RCC 7860 (cell line): Measurements from ENCODE around the gene EPX.

Experiments
- DNase-seq: peaks from one replicate; pipeline ENCODE4 v3.0.0-alpha.2; 2015; ENCODE audit warnings: low spot score
- FAIRE-seq: peaks from 2 replicates; lab custom pipeline; 2012; peaks lifted over from hg19 to GRCh38; lab: Jason Lieb, UNC

Gene EPX

DNA sequence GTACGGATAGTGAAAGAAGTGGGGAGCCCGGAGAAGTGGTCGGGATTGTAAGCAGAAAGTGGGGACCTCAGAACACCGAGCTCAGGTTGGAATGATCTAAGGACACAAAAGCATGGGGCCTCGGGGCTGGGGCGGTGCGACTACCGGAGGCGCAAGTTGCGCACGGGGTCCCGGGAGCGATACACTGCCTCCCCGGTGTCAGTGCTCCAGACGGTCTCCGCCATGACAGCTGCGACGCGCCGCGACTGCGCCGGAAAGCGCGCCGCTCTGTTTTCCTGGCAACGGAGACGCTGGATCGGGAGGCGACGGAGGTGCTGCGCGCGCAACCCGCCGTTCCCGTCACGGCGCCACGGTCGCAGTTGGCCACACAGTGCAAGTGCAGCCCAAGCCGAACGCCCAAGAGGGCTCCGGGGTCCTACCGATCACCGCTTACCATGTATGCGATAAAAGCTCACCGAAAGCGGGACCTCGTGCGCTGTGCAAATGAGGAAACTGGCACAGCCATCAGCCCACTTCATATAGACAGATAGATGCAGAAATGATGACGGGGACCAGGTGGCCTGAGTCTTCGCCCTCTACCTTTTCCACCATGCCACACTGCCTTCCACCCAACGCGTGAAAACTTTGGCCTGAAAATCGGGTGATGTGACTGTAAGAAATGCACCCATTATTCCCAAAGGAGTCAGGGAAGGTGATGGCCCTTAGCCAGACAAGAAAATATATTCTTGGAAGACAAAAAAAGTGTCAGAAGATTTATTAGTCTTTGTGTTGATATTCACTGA, 26.7 kb downstream of the EPX start, which contains the start of gene MKS1:
Gene MKS1 (minus strand): TSS at position 249 of the 782 bp plus-strand sequence. CDS start 25 bp downstream, at position 224.
- peak; percentile 82 for DNase-seq

DNA sequence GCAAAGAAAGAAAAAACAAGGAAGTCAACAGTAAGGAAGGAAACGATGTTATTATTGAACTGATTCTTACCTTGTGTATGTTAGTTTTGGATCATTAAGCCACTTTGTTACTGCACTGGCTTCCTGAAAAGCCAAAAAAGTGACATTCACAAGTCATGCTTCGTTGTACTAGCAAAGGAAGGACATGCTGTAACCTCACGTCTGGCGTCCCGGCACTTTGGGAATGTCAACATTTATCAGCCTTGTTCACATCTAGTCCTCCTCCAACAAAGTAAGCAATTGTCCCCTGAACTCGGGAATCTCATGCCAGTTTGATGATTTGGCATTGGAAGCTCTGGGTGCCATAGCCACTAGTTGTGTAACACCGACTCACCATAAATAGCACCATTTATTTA, 27.3 kb downstream of the EPX start:
- DNase-seq (peak; percentile 28), FAIRE-seq (no peak)

More for the DNA sequence above, 26.7 kb downstream of the EPX start, which contains the start of gene MKS1:
- FAIRE-seq: peak; percentile 24

DNA sequence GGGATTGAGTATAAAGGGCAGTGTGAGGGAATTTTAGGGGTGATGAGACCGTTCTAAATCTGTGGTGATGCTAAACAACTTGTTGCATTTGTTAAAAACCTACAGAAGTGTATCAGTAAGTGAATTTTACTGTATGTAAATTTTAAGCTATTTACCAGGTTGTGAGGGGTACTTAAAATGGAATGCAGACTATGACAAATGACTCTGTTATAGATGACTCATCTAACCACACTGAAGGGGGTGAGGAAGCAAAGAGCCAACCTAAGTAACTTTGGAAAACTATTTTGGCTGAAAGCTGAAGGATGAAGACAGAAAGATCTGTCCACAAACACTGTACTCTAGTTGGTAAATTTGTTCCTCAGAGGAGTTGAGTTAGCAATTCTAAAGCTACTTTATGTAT, 31.8 kb downstream of the EPX start:
- FAIRE-seq (peak; percentile 89), DNase-seq (peak; percentile 76)

DNA sequence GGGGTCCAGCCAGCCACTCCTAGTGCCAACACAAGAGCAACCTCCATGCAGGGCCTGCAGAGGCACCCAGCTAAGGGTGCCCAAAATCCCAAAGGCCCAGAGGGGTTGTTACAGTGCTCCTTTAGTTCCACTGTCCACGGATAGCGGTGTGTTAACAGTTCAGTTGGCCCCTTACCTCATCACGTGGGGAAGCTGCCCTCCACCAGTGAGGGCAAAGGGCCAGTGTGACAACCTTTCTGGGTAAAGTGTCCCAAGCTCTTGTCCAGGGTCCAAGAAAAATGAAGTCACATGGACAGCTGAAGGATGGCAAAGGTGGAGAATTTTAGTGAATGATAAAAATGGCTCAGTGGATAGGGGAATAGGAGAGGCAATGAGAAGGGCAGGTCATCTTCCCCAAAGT, 35.2 kb downstream of the EPX start:
- DNase-seq (no peak), FAIRE-seq (no peak)

DNA sequence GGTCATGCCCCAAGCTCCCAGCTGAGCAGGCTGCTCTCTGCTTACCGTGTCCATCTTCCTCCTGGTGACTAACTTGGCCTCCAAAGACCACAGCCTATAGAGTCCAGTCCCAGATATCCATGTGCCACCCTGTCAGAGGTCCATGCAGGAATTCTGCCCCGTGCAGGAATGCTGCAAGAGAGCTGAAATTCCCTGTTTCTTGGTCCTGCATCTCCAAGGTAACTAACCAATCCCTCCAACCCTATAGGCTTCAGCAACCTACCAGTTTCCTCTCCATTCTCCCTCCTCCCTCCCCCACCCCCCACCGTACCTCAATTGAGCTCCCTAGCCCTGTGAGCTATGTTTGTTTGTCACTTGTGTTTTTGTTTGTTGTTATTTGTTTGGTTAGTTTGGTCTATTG, 36.2 kb downstream of the EPX start:
- FAIRE-seq (no peak), DNase-seq (no peak)

DNA sequence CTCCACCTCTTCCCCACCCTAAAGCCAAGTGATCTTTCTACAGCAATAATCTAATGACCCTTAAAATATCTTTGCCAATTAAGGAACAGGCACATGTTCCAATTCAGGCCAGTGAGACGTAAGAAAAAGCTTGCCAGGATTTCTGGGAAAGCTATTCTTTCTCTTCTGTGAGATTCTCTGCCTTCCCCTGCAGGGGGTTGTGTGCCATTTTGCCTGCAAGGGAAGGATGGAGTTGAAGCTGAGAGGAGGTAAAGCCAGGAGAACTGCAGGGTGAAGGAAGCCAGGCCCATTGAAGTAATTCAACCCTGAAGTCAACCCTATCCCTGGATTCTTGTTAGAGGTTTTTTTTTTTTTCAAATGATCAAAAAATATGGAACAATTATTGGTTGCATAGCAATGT, 36.9 kb downstream of the EPX start:
- no peak for FAIRE-seq
- DNase-seq: no peak

DNA sequence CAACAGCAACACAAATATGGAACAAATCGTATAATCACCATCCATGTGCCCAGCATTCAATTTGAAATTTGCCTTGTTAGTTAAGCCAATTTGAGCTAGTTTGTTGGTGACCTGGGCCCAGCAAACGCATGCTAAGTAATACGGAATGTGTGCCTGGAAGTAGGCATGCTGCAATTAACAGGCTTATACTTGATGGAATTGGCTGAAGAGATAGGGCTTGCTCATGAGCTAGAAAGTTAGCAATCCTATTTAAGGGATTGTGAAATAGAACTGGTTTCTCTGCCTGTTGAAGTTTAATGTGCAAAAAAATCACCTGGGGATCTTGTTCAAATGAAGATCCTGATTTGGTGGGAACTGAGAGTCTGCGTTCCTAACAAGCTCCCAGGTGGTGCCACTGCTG, 37.4 kb downstream of the EPX start:
- no peak for DNase-seq
- FAIRE-seq: no peak

DNA sequence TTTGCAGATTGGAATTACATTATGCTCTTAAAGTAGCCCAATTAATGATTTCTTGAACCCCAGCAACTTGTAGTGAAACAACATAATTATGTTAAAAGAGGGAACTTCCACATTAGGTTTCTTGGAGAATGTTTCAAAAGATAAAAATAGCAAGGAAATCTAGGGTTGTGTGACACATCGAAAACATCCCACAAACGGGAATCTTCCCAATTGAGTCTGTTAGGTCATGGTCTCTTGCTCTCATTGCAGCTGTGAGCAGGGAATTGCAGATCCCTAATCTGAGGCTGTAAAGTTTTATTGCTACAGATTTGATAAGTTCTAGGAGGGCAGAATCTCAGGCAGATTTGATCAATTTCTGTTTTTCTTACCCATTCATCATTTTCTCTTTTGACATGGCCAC, 39.1 kb downstream of the EPX start:
- DNase-seq (peak; percentile 38), FAIRE-seq (peak; percentile 73)

DNA sequence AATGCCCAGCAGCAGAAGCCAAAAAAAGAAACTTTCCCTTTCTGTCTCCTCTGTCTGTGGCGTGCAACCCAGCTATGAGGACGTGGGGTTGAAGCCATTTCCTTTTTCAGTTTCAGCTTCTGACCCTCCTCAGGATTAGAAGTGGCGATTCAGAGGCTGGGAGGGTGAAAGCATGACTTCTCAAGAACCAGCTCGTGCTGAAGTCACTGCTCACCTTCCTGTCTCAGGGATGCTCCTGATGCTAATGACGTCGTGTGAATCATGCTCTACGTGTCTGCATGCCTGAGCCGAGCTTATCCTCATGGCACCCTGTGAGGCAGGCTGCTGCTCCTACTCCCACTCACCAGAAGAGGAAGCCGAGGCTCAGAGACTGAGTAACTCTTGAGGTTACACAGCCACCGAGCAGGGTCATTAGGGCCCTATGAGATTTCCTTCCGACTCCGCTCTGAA, 40.2 kb downstream of the EPX start:
- FAIRE-seq (peak; percentile 86), DNase-seq (peak; percentile 98)

DNA sequence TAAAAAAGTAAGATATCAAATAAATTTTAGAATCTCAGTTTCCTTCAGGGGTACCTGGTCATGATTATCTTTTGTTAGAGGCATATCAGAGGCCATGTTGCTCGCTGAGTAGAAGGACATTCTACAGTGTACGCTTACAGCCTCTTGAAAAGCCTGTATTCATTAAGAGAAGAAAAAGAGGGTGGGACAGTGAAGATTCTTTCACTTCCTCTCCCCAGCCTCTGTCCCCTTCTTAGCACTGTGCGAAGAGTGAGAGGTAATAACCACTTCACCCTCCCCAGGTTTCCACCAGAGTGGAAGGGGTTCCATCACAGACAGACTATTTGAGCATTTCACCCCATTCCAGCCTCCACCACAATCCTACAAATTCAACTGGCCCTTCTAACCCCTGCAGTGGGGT, 41.0 kb downstream of the EPX start:
- DNase-seq: no peak

DNA sequence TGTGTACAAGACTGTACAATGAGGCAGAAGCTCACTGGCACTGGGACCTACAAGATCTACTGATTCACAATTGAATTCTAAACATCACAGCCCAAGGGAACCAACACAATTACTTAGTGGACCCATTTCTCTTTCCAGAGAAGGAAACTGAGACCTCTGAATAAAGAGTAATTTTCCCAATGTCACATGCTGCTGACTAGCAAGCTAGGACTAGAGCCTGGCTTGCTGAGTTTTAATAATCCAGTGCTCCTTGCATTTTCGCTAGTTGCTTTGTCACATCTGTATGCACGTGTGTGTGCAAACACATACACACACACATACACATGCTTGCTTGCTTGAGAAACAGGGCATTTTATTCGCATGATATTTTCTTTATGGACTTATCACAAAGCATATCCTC, 42.0 kb downstream of the EPX start:
- FAIRE-seq (no peak), DNase-seq (no peak)

More for the DNA sequence above, 41.0 kb downstream of the EPX start:
- no peak for FAIRE-seq

DNA sequence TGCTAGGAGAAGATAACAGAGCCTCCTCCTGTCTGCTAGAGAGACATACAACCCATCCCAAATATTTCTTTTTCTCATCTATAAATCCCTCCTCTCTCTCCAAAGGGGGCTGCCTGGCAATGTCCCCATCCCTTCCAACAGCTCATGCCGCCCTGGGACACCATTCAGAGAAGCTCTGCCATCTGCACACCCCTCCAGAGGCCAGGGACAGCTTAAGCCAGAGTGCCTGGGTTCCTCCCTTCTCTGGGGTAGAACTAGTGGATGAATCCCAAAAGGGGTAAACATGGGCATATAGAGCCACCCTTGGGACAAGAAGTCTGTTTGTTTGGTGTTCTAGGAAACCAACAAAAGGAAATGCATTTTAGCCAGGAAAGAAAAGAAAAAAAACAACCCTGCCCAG, 43.3 kb downstream of the EPX start:
- DNase-seq (no peak), FAIRE-seq (no peak)

DNA sequence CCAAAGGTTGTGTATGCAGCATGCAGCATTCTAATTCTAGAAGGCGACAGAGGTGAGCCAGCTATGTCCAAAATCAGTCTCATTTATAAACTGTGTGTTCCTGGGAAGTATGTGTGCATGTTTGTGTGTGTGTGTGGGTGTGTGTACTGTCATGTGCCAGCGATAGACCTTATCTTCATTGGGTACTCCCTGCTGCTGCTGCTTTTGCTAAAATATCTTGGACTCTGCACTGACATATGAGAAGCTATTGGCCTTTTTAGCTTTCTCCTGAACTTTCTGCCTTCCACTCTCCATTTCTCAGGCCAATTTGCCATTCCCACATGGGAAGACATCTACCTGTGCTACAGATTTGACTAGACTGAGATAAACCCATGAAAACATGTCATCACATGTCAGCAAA, 43.9 kb downstream of the EPX start:
- FAIRE-seq: no peak

DNA sequence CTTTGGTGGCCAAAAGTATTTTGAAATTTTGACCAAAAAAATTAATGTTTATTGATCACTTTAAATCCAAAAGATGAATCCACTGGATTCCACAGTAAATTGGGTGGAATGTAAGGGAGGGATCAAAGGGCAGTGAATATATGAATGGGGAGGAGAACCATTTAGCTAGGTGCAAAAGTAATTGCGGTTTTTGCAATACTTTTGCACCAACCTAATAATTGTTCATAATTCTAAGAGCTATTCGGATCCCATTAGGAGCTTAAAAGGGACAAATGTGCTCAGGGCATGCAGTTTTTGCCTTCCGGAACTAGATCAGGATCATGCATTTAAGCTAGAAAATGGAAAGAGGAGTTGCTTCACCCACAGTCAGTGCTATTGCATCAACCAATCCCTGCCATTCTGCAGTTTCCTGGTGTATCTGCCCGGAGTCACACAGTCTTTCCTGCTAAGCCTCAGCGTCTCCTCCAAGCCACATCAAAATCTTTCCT, 45.7 kb downstream of the EPX start, which contains the start of gene LPO:
Gene LPO (plus strand): TSS at position 438 of the 488 bp plus-strand sequence. CDS start 4,396 bp downstream, outside the sequence.
- FAIRE-seq (no peak), DNase-seq (no peak)

More for the DNA sequence above, 43.9 kb downstream of the EPX start:
- DNase-seq: no peak

DNA sequence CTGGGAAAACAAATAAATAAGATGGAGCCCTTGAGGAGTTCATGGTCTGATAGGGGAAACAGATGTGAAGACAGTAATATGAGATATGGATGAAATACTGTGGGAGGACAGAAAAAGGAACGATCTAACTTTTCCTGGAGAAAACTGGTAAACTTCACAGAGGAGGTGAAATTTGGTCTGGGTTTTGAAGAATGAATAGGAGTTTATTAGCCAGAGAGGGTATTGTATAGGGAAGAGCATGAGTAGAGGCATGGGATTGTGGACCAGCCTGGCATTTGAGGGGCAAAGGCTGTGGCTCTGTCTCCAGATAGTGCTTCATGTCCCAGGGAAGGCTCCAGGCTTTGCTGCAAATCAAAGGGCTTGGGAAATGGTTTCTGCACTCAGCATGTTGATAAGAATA, 47.5 kb downstream of the EPX start:
- FAIRE-seq (no peak), DNase-seq (no peak)

DNA sequence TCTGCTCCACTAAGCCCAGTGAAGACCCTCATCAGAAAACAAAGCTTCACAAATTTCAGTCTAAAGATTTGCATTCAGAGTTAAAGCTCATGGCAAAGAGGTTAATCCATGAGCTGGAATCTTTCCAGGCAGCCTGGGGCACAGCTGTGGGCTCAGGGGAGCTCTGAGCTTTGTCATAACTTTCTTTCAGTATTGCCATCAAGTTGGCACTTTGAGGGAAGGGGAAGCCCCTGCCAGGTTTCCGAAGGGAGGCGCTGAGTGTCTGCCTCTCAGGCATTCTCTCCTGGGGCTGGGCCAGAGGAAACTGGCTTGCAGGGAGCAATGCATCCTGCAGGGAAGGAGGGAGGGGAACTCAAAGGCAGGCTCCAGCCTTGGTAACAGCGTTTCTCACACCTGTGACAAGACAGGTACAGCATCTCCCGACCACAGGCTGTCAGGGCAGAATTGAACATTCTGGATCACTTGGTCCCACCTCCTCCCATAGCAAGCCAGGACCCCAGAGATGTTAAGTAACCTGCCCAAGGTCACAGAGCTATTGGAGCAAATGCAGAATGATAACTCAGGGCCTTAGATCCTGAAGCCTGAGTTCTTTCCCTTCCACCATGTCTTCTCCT, 49.8 kb downstream of the EPX start:
- FAIRE-seq (no peak), DNase-seq (no peak)

DNA sequence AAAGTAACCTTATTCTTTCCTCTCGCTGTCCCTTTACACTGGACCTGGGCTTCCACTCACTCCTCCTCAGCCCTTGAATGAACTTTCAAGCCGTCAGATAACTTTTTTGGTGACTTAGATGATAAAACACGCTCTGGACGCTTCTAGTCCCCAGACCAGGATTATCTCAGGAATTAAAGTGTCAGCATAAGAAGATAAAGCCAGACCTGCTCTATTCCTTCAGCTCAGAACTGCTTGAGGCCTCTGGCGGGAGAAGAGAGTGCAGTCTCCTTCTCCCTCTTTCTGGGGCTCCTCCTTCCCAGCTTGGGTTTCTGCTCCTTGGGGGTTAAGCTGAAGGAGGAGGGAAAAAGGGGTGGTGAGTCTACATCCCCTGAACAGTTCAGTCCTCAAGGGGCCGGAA, 52.4 kb downstream of the EPX start:
- DNase-seq (no peak), FAIRE-seq (no peak)

DNA sequence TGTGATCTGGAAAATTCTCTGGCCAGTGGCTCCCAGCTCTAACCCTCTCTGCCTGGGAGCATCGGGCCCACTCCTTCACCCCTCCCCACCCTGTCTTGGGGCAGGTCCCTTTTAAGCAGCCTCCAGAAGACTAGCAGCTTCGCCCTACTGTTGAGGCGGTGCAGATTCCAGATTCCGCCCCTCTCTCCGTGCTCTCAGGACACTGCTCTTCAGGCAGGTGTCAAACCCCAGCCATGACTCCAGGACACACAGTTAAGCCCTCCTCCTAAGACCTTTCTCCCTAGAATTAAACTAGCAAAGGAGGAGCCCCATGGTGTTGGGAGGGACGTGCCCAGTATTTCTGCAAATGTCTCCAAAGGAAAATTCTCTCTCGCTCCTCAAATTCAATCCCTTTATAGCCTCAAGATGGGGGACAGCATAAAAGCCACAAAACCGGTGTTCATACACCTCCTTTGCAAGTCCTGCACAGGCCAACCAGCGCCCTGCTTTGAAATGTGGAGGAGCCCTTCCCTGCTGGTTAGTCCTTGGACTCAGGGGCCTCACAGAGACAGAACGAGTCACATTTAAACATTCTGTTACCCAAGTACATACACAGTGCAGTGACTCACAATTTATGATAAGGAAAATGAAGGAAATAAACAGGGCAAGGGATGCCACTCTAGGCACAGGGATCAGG, 53.0 kb downstream of the EPX start:
- FAIRE-seq: no peak
- no peak for DNase-seq

DNA sequence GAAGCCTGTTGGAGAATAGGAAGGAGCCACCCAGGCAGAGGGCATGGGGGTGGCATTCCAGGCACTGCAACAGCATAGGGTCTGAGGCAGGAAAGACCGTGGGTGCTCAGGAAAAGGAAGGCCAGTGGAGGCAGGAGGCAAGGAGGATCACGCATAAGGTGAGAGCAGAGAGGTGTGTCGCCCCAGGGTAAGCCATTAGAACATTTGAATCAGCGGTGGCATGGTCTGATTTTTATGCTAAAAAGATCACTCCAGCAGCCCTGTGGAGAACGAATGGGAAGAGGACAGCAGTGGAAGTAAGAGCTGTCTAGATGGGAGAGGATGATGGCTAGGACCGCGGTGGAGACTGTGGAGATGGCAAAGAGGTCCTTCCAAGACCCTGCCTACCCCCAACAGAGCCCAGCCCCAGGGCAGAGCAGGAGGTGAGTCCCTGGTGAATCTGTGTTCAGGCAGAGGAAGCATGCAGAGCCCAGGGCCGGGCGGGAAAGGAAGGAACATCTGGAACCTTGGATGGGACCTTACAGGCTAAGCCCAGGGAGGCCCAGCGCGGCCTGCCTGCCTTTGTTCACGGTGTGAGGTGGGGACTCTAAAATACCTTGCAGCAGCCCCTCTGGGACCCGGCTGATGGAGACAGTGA, 53.7 kb downstream of the EPX start:
- DNase-seq (no peak), FAIRE-seq (no peak)

DNA sequence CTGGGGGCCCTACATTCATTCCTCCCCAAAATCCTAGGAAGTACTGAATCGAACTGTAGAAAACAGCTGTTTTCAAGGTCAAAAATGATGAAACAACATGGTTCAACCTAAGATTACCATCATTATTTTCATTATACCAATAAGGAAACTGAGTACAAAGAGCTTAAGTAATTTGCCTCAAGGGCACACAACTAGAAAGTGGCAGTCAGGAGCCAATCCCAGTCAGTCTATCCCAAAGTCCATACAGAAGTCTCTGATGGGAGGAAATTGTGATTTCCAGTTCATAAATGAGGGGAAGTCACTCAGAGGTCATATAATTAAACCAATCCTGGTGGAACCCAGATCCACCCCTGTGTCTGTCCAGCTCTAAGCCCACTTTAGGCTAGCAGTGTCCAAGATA, 54.3 kb downstream of the EPX start:
- no peak for DNase-seq
- no peak for FAIRE-seq
